GM19372 (cell line): ENCODE data around the gene E2F2.
A peak's percentile ranks its signal among the peaks of the same experiment; 100 is the strongest.

Source experiments
- ATAC-seq: cut with Tn5 transposase; IDR thresholded peaks from one replicate; pipeline ENCODE4 v1.9.1; 2021; ENCODE audit warnings: mild to moderate bottlenecking, low read depth, moderate library complexity; ENCODE audit not compliant: unreplicated experiment

E2F2 gene

DNA sequence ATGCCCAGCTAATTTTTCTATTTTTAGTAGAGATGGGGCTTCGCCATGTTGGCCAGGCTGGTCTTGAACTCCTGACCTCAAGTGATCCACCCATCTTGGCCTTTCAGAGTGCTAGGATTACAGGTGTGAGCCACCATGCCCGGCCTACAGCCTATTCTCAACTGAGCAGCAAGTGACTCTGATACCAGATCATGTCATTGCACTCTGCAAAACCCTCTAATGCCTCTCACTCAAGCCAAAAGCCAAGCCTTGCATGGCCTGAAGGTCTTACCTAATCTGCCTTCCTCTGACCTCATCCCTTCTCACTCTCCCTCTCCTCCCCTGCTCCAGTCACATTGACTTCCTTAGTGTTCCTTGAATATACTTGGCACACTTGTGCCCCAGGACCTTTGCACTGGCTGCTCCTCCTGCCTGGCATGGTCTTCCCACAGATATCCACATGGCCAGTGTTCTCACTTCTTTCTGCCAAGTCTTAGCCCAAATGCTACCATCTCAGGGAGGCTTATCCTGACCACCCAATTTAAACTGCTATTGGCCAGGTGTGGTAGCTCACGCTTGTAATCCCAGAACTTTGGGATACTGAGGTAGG lies 38.8 kb downstream of the E2F2 start:
- ATAC-seq, result no peak

- ATAC-seq, result no peak
Observed at GRCh38 chr1:23489842-23490241, 41.2 kb downstream of the E2F2 start.

DNA sequence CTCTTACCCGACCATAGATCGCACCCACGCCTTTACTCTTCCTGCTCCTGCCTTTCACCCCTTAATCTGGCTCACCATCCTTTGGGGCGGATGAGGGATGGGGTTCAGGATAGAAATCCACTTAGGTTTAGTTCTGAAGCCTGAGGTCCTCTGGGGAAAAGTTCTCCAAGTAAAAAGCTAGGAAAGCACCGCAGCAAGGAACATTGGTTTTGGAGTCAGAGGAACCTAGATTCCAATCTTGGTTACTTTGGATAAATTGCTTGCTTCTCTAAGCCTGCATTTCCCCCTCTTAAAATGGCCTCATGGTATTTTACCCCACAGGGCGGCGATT lies 46.1 kb downstream of the E2F2 start:
- no peak for ATAC-seq

DNA sequence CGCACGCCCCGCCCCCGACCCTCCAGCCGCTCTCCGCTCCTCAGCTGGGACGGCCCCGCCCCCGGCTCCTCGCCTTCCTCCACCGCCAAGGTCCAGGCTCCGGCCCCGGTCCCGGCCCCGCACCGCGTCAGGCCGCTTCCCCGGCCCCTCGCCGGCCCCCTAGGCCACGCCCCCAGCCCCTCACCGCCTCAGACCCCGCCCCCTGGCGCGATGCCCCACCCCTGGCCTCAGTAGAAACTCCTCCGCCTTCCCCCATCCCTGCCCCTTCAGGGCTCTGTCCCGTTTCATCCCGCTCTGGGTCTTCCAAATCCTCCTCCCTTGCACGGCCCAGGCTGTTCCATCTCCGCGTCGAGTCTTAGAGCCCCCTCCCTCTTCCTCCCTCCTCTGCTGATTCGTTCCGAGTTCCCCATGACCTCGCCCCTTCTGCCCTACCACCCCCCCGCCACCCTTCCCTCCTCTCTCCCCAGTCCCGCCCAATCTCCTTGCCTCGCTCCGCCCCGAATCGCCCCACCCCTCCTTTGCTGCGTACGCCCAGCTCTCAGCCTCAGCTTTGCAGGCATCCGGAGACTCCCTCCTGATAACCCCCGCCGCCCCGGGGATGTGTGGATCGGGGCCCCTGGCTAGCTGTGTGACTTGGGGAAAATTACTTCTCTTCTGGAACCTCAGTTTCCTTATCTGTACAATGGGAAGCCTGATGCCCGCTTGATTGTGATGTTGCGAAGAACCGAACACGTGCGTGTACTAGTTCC lies 46.6 kb downstream of the E2F2 start:
- ATAC-seq, result peak; percentile 54

DNA sequence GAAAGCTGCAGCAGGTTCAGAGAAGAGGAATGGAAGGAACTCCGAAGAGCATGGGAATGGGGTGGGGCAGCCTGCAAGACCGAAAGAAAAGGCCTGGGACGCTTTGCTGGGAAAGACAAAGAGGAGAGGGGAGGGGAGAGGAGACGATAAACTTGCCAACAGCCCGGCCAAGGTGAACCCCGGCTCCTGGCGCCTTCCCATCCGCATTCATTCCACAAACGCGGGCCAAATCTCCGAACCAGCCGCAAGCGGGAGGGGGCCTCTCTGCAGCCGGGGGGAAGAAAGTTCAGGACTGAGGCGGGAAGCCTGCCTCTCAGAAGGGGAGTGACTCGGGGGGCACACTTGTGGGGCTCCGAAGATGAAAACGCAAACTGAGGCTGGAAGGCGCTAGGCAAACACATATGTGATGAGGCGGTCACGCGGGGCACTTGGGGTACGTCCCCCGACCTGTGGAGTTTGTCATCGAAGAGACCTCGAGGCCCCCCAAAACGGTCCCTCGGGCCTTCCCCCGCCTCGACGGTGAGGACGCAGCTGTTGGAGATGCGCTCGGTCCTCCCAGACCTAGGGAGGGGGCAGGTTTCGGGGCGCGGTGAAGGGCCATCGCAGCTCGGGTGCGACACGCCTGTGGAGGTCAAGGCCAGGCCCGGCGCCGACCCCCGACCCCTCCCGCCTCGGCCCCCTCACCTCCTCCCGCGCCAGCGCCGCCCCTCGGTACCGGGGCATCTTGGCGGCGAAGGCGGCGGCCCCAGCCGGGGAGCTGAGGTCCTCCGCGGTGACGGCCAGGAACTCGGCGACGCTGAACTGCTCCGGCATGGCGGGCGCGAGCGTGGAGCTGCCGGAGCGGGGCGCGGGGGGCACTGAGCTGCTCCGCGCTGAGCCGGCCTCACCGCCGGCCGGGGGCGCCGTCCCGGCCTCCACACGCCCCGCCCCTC lies 47.4 kb downstream of the E2F2 start, which contains the start of gene ASAP3:
TSS of gene ASAP3 (minus strand) at position 859 of the 932 bp plus-strand sequence. CDS start at position 813, 46 bp downstream.
- ATAC-seq, result no peak

DNA sequence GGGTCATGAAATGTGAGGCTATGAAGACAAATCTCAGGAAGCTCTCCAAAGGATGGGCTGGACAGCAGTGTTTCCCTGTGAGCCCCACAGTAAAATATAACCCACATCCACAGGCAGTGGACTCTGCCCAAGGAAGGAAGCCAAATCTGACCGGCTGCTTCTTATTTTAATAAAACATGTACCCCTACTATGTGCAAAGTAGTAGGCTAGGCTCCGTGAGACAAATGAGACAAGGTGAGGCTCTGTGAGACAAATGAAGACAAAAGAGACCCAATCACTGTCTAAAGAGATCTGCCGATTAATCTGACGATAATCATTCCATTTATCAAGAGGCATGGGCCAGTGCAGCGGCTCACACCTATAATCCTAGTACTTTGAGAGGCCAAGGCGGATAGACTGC lies 49.1 kb downstream of the E2F2 start:
- no peak for ATAC-seq

DNA sequence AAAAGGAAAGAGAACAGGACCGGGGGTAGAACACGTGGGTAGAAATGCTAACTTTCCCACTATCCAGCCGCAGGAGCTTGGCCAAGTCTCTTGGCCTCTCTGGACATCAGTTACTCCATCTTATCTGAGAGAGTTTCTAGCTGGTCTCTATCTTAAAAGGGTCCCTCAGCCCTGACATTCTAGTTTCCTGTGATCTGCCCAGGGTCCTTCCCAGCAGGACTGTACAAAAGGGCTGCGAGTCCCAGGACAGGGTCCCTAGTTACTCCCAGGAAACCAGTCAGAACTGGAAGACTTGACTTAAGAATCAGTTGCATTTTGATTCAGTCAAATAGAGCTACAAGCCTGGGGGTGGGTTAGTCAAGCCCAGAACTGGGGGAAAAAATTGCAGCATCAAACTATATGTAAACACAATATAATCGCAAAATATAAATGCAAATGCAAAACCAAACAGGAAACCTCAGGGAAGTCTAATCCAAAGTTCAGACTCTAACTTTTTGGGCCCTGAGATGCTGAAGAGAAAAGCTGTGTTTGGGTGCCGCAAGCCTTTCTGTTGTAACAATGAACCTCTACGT lies 49.9 kb downstream of the E2F2 start:
- ATAC-seq, result no peak

- no peak for ATAC-seq
Observed at GRCh38 chr1:23480187-23481025, 50.6 kb downstream of the E2F2 start.

DNA sequence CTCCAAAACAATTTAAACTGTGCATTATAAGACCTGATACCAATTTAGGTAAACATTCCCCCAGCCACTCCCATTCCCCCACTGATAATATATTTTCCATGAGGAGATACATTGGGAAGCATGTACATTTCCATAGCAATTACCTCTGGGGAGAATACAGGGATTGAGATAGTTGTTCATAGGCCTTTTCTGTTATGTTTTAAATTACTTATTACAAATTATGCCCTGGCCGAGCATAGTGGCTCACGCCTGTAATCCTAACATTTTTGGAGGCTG lies 51.4 kb downstream of the E2F2 start:
- no peak for ATAC-seq

- ATAC-seq, result no peak
Observed at GRCh38 chr1:23478896-23479665, 52.0 kb downstream of the E2F2 start.

DNA sequence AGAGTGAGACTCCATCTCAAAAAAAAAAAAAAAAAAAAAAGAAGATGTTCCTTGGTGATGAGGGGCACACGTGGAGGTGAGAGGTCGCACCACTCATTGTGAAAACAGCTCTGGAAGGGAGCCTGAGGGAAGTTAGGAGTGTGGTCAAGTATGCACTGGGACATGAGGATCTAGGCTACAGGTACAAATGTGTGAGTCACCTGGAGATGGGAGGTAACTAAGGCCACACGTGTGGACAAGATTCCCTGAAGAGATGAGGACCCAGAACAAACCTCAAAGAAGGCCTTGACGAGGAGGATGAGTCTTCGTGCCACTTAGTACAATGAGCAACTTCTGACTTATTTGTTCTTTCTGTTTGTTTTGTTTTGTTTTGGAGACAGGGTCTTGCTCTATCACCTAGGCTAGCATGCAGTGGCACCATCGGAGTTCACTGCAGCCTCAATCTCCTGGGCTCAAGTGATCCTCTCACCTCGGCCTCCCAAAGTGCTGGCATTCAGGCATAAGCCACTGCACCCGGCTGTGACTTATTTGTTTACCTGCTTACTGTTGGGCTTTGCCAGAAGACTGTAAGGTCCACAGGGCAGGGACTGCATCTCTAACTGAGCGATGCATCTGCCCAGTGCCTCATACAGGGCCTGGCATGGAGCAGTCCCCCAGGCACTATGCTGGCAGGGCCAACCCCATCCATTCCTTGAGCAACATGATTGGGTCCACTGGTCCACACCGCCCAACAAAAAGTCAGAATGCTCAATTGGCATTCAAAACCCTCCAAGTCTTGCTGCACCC lies 53.5 kb downstream of the E2F2 start:
- no peak for ATAC-seq

DNA sequence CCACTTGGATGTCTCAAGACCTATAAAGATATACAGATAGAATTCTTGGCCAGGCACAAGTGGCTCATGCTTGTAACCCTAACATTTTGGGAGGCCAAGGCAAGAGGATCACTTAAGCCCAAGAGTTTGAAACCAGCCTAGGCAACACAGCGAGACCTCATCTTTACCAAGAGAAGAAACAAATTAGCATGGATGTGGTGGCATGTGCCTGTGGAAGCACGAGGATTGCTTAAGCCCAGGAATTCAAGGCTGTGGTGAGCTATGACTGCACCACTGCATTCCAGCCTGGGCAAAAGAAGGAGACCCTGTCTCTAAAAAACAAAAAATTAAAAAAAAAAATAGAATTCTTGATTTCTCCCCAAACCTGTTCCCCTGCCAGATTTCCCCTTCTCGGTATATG lies 55.4 kb downstream of the E2F2 start:
- ATAC-seq, result no peak

GRCh38 chr1:23475134-23475628 lies 55.9 kb downstream of the E2F2 start:
- no peak for ATAC-seq

GRCh38 chr1:23473037-23473800 lies 57.8 kb downstream of the E2F2 start:
- ATAC-seq, result no peak

DNA sequence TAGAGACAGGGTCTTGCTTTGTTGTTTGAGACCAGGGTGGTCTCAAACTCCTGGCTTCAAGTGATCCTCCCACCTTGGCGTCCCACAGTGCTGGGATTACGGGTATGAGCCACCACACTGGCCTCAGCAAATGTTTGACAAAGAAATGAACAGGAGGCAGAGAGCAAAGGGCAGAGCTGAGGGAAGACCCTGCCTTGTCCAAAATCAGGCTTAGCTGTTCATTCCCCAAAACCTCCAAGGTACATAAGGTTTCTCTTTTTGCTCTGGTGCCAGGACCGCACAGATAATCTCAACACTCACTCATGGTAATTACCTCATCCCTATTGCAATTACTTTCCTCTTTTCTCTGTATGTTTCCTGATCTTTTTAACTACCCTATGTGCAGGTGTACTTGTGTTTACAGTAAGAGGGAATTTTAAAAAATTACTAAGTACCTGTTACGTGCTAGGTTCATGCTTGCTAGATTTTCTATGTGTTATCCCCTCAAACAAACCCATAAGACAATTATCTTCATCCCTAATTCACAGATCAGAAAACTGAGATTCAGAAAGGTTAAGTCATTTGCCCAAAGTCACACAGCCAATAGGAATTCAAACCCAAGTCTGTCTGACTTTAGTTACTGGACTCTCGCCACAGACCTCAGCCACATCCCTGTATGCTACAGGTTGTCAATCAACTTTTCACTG lies 58.5 kb downstream of the E2F2 start:
- ATAC-seq, result no peak

- no peak for ATAC-seq
Observed at GRCh38 chr1:23471473-23472075, 59.5 kb downstream of the E2F2 start.
